Hepatocyte (in vitro differentiated cells): Measurements from ENCODE around the gene NCMAP. TPM values are rescaled to one million over a fixed set of nuclear protein-coding genes. Genes with fewer than 3 reads are reported as not detected.

Experiments
- DNase-seq: peaks from one replicate; pipeline ENCODE4 v3.0.0-alpha.2; 2016; ENCODE audit warnings: low spot score
- H2AFZ ChIP-seq: fragments of 200-600 bp; sonication (generic); 2 replicates; pipeline ENCODE4 v1.6.0; 2016; ENCODE audit warnings: antibody characterized with exemption, mild to moderate bottlenecking
- H3K27ac ChIP-seq: fragments of 200-600 bp; sonication (generic); 2 replicates; pipeline ENCODE4 v1.5.1; 2016; ENCODE audit warnings: mild to moderate bottlenecking
- H3K27me3 ChIP-seq: fragments of 200-600 bp; sonication (generic); 2 replicates; pipeline ENCODE4 v1.6.1; 2016
- H3K36me3 ChIP-seq: fragments of 200-600 bp; sonication (generic); replicated peaks from 2 replicates; pipeline ENCODE4 v1.5.1; 2016; ENCODE audit warnings: low read depth; ENCODE audit not compliant: insufficient read depth
- H3K4me1 ChIP-seq: fragments of 200-600 bp; sonication (generic); 2 replicates; pipeline ENCODE4 v1.5.1; 2016; ENCODE audit warnings: mild to moderate bottlenecking, moderate library complexity; ENCODE audit not compliant: insufficient read depth
- H3K4me2 ChIP-seq: fragments of 200-600 bp; sonication (generic); 2 replicates; pipeline ENCODE4 v1.6.0; 2016
- H3K4me3 ChIP-seq: fragments of 200-600 bp; sonication (generic); 2 replicates; pipeline ENCODE4 v1.5.1; 2016; ENCODE audit warnings: mild to moderate bottlenecking
- H3K79me2 ChIP-seq: fragments of 200-600 bp; sonication (generic); 2 replicates; pipeline ENCODE4 v1.6.0; 2017; ENCODE audit warnings: mild to moderate bottlenecking
- H3K9me2 ChIP-seq: fragments of 200-600 bp; sonication (generic); replicated peaks from 2 replicates; pipeline ENCODE4 v1.6.0; 2017; ENCODE audit warnings: mild to moderate bottlenecking; ENCODE audit not compliant: insufficient read depth
- H3K9me3 ChIP-seq: fragments of 200-600 bp; sonication (generic); 2 replicates; pipeline ENCODE4 v1.5.1; 2016; ENCODE audit warnings: low read depth, mild to moderate bottlenecking
- H4K20me1 ChIP-seq: fragments of 200-600 bp; sonication (generic); 2 replicates; pipeline ENCODE4 v1.6.0; 2016; ENCODE audit warnings: mild to moderate bottlenecking; ENCODE audit not compliant: insufficient read depth, poor library complexity, severe bottlenecking
- EZH2 ChIP-seq: fragments of 200-600 bp; sonication (generic); IDR thresholded peaks from 2 replicates; pipeline ENCODE4 v1.6.1; 2016; ENCODE audit warnings: antibody characterized with exemption, mild to moderate bottlenecking, borderline replicate concordance
- EZH2phosphoT487 ChIP-seq: fragments of 200-600 bp; sonication (generic); IDR thresholded peaks from one replicate; pipeline ENCODE4 v1.6.1; 2018; ENCODE audit warnings: antibody characterized with exemption, mild to moderate bottlenecking, low read depth, moderate library complexity; ENCODE audit not compliant: unreplicated experiment, severe bottlenecking
- WGBS: methylation state at CpG from one replicate; pipeline ENCODE4 v1.1.6; 2016; ENCODE audit warnings: low lambda C conversion rate; ENCODE audit errors: missing lambda C conversion rate; 5-methylcytosine and 5-hydroxymethylcytosine counted together
- polyA plus RNA-seq: library from polyadenylated mRNA; unstranded; fragments of >200 nt; fragmentation: Nextera tagmentation; extraction: Ambion mirVana; gene quantifications from 2 replicates; pipeline ENCODE4 v1.2.1, GENCODE V29; 2016
- total RNA-seq: library from RNA; depleted of rRNA; stranded (reverse); fragments of >200 nt; gene quantifications from 2 replicates; pipeline ENCODE4 v1.2.3, GENCODE V29; 2014
- TF ChIP-seq, protein P1 (sequence below): fragments of 200-600 bp; sonication (generic); IDR thresholded peaks from 2 replicates; pipeline ENCODE4 v1.5.1; 2016; ENCODE audit warnings: antibody characterized with exemption, mild to moderate bottlenecking; ENCODE audit not compliant: poor library complexity

NCMAP gene
- total and polyA plus RNA-seq, 2 experiments from 2014 or later = 3.5 to 6.3 TPM

DNA sequence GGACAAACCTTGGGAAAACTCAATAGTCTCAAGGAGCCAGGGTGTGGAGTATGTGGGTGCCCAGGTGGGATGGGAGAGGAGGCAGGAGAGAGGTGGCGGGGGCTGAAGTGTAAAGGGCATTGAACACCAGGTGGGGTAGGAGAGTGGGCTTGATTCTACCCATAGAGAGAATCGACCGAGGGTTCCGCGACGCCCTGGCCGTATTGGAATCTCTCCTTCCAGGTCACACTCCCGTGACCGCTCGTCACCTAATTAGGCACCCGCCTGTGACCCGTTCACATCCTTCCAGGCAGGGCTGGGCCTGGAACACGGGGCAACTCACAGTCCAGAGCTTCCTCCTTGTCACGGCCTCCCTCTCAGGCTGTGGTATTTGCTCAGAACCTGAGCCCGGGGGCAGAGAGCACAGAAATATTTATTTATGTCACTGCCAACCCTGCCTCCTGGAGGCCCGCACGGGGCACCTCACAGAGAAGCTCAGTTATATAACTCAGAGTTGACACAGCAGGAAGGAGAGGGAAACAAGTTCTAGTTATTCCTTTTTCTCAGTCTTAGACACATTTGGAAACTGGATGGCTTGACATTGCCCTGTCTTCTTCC is 12.0 kb downstream of the NCMAP start:
- Histone ChIP-seq H2AFZ (peak overlapping the region; percentile 21), H3K9me2 (no peaks in the 10 kb centered on the region), H4K20me1 (no peaks in the 10 kb centered on the region), H3K27me3 (no peaks in the 10 kb centered on the region), H3K27ac (peak overlapping the region; percentile 89), H3K4me2 (peak overlapping the region; percentile 67), H3K79me2 (no peaks in the 10 kb centered on the region), H3K4me3 (no peak overlapping the region), H3K36me3 (no peaks in the 10 kb centered on the region), H3K4me1 (peaks cover 23% of the 10 kb centered on the region), H3K9me3 (no peaks in the 10 kb centered on the region)
- 59% methylated on average over 17 of the region's 17 CpGs for WGBS
- TF ChIP-seq EZH2phosphoT487 (no peak), EZH2 (no peak)
- TF ChIP-seq, protein P1, sequence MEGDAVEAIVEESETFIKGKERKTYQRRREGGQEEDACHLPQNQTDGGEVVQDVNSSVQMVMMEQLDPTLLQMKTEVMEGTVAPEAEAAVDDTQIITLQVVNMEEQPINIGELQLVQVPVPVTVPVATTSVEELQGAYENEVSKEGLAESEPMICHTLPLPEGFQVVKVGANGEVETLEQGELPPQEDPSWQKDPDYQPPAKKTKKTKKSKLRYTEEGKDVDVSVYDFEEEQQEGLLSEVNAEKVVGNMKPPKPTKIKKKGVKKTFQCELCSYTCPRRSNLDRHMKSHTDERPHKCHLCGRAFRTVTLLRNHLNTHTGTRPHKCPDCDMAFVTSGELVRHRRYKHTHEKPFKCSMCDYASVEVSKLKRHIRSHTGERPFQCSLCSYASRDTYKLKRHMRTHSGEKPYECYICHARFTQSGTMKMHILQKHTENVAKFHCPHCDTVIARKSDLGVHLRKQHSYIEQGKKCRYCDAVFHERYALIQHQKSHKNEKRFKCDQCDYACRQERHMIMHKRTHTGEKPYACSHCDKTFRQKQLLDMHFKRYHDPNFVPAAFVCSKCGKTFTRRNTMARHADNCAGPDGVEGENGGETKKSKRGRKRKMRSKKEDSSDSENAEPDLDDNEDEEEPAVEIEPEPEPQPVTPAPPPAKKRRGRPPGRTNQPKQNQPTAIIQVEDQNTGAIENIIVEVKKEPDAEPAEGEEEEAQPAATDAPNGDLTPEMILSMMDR = peak; percentile 22
- peak; percentile 88 for DNase-seq

DNA sequence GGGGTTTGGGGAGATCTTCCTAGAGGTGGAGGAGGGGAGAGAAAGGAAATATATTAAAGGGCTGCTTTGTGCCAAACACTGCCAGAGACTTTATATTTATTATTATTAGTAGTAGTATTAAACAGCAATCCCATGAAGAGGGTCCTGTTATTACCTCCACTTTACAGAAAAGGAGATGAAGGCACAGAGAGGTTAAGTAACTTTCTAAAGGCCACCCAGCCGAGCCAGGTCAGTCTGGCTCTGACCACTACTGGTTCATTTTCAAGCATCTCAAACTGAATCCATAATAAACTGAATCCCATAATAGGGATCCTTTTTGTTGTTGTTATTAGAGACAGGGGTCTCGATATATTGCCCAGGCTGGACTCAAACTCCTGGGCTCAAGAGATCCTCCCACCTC is 12.6 kb downstream of the NCMAP start:
- Histone ChIP-seq H3K4me1 (peaks cover 23% of the 10 kb centered on the region), H3K4me3 (no peak overlapping the region)

DNA sequence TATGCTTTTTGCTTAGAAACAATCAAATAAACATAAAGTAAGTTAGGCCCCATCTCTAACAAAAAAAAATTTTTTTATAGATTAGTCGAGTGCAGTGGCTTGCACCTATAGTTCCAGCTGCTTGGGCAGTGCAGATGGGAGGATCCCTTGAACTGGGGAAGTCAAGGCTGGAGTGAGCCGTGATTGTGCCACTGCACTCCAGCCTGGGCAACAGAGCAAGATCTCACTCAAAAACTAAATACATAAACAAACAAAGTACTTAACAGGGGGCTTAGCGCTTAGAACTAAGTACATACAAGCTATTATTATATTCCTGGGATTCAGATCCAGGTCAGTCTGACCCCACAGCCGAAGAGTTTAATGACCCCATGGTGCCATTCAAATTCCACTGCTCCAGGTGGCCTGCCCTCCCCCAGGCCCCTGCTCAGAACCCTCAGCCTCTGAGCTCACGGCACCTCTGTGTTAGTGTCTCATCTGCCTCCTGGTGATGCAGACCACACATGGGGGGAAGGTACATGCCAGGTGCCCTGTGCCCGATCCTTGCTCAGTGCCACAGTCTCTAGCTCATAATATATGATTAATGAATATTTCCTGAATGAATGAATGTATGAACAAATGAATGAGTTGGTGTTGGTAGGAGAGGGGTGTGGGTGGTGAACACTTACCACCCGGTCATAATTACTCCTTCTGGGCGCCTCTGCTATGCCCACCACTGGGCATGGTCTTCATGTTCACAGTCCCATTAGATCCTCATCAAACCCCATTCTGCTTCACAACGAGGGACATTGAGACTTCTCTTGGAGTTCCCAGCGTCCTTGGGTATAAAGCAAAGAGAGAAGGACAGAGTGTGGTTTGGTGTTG is 14.6 kb downstream of the NCMAP start:
- Histone ChIP-seq H3K4me2 (no peak overlapping the region), H3K9me3 (no peaks in the 10 kb centered on the region), H3K36me3 (no peaks in the 10 kb centered on the region), H3K27ac (no peak overlapping the region), H3K4me1 (peaks cover 23% of the 10 kb centered on the region), H3K9me2 (no peaks in the 10 kb centered on the region), H3K27me3 (no peaks in the 10 kb centered on the region), H3K4me3 (no peak overlapping the region), H3K79me2 (no peaks in the 10 kb centered on the region), H2AFZ (no peak overlapping the region), H4K20me1 (no peaks in the 10 kb centered on the region)
- no peak for DNase-seq
- 82% methylated on average over 10 of the region's 10 CpGs for WGBS
- TF ChIP-seq EZH2phosphoT487 = no peak
- TF ChIP-seq, protein P1 = no peak
- no peak for TF ChIP-seq EZH2

More for the DNA sequence above, 12.6 kb downstream of the NCMAP start:
- Histone ChIP-seq H3K27me3 (no peaks in the 10 kb centered on the region), H3K79me2 (no peaks in the 10 kb centered on the region), H3K27ac (peak overlapping the region; percentile 89), H3K36me3 (no peaks in the 10 kb centered on the region), H2AFZ (peak overlapping the region; percentile 21), H3K9me2 (no peaks in the 10 kb centered on the region), H3K9me3 (no peaks in the 10 kb centered on the region), H3K4me2 (peak overlapping the region; percentile 67), H4K20me1 (no peaks in the 10 kb centered on the region)
- WGBS = 95% methylated on average over 2 of the region's 2 CpGs
- TF ChIP-seq, protein P1 = no peak
- DNase-seq = no peak
